ENCODE data around the gene SWSAP1.
"Not testable (repeated sequence)": the region's sequence is repeated elsewhere in the genome, so short reads cannot be mapped to it uniquely, and the experiment has no call there.

SWSAP1 gene

DNA sequence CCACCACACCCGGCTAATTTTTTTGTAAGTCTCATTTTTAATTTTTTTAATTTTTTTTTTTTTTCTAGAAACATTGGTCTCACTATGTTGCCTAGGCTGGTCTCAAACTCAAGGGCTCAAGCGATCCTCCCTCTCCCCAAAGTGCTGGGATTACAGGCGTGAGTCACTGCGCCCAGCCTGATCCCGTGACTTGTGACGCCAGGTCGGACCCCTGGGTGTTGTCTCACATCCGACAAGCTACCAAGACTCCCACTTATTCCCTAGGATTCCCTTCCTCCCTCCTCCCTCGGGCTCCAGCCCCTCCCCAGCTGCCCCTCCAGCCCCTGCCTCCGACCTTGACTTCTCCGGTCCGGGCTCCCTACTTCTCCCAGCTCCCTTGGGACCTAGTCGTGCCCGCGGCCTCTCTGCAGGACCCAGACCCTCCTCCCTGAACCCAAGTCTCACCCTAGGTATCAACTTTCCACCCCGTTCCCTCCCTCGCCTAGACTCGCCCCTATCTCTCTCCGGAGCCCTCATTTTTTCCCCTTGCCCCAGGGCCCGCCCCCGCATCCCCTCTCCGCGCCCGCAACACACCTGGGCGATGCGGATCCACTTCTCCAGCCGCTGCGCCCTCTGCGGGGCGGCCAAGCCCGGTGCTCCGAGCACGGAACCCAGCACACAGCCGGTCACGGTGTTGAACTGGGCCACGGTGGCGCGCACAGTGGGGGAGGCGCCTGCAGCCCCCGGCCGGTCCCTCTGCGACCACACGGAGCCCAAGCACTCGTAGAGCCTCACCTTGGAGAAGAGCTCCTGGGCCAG lies 31.6 kb downstream of the SWSAP1 start:
- TF ChIP-seq, protein P1, sequence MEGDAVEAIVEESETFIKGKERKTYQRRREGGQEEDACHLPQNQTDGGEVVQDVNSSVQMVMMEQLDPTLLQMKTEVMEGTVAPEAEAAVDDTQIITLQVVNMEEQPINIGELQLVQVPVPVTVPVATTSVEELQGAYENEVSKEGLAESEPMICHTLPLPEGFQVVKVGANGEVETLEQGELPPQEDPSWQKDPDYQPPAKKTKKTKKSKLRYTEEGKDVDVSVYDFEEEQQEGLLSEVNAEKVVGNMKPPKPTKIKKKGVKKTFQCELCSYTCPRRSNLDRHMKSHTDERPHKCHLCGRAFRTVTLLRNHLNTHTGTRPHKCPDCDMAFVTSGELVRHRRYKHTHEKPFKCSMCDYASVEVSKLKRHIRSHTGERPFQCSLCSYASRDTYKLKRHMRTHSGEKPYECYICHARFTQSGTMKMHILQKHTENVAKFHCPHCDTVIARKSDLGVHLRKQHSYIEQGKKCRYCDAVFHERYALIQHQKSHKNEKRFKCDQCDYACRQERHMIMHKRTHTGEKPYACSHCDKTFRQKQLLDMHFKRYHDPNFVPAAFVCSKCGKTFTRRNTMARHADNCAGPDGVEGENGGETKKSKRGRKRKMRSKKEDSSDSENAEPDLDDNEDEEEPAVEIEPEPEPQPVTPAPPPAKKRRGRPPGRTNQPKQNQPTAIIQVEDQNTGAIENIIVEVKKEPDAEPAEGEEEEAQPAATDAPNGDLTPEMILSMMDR (IDR thresholded peaks at IDR 0.05; ENCODE audit: insufficient read depth, low read length, poor library complexity, severe bottlenecking): peak; percentile 49
- no peak for DNase-seq (ENCODE audit: extremely low read depth, insufficient read length)
- H3K36me3 ChIP-seq (ENCODE audit: control insufficient read depth, insufficient read depth, low read length): no peaks in the 10 kb centered on the region
- no peak overlapping the region for H3K4me3 ChIP-seq (replicated peaks; ENCODE audit: low read depth, low read length)
- H3K27me3 ChIP-seq (replicated peaks; ENCODE audit: control insufficient read depth, insufficient read depth, low read length): no peaks in the 10 kb centered on the region; the same call in 1 of the 2 replicates

DNA sequence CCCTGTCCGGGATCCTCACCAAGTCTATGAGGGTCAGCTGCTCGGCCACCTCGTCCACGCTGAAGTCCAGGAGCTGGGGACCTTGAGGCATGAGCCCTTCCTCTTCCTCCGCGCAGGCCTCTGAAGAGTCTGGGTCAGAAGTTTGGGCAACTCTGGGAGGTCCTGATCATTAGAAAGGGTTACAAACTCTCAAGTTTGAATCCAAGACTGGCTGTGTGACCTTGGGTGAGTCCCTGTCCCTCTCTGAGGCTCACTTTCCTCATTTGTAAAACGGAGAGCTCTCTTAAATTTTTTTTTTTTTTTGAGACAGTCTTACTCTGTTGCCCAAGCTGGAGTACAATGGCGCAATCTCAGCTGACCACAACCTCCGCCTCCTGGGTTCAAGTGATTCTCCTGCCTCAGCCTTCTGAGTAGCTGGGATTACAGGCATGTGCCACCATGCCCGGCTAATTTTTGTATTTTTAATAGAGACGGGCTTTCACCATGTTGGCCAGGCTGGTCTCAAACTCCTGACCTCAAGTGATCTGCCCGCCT lies 32.3 kb downstream of the SWSAP1 start:
- H3K36me3 ChIP-seq (ENCODE audit: control insufficient read depth, insufficient read depth, low read length); H3K27me3 ChIP-seq (replicated peaks; ENCODE audit: control insufficient read depth, insufficient read depth, low read length); H3K4me3 ChIP-seq (replicated peaks; ENCODE audit: low read depth, low read length); DNase-seq (ENCODE audit: extremely low read depth, insufficient read length): not testable (repeated sequence)

DNA sequence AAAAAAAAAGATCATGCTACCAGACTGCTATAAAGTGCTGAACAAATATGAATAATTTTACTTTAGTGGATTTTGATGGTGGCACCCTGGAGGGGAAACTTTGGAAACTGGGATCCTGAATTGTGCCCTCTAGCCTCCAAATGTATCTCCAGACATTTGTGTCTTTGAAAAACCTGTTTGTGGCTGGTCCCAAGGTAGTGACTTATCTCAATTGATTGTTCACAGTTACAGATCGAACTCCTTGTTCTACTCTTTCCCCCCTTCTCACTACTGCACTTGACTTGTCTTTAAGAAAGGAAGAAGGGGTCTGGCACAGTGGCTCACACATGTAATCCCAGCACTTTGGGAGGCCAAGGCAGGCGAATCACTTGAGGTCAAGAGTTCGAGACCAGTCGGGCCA lies 34.1 kb downstream of the SWSAP1 start:
- DNase-seq (ENCODE audit: extremely low read depth, insufficient read length): no peak
- Histone ChIP-seq H3K4me3 (replicated peaks; ENCODE audit: low read depth, low read length) (no peak overlapping the region), H3K36me3 (ENCODE audit: control insufficient read depth, insufficient read depth, low read length) (no peaks in the 10 kb centered on the region), H3K27me3 (replicated peaks; ENCODE audit: control insufficient read depth, insufficient read depth, low read length) (no peaks in the 10 kb centered on the region; the same call in 1 of the 2 replicates)
- TF ChIP-seq, protein P1 (IDR thresholded peaks at IDR 0.05; ENCODE audit: insufficient read depth, low read length, poor library complexity, severe bottlenecking): no peak

DNA sequence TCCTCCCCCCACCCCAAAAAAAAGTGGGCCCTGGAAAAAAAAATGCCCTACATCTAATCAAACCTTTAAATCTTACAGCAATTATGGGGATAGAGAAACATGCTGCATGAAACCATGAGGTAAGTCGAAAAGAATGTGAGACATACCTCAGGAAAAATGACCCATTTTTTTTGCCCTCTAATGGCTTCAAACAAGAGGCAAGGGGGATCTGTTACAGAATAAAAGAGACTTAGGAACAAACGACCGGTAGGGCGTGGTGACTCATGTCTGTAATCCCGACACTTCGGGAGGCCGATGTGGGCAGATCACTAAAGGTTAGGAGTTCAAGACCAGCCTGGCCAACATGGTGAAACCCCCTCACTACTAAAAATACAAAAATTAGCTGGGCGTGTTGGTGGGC lies 36.2 kb downstream of the SWSAP1 start:
- TF ChIP-seq, protein P1 (IDR thresholded peaks at IDR 0.05; ENCODE audit: insufficient read depth, low read length, poor library complexity, severe bottlenecking): no peak
- Histone ChIP-seq H3K27me3 (replicated peaks; ENCODE audit: control insufficient read depth, insufficient read depth, low read length) (no peaks in the 10 kb centered on the region; the same call in 1 of the 2 replicates), H3K4me3 (replicated peaks; ENCODE audit: low read depth, low read length) (no peak overlapping the region), H3K36me3 (ENCODE audit: control insufficient read depth, insufficient read depth, low read length) (no peaks in the 10 kb centered on the region)
- DNase-seq (ENCODE audit: extremely low read depth, insufficient read length): no peak

DNA sequence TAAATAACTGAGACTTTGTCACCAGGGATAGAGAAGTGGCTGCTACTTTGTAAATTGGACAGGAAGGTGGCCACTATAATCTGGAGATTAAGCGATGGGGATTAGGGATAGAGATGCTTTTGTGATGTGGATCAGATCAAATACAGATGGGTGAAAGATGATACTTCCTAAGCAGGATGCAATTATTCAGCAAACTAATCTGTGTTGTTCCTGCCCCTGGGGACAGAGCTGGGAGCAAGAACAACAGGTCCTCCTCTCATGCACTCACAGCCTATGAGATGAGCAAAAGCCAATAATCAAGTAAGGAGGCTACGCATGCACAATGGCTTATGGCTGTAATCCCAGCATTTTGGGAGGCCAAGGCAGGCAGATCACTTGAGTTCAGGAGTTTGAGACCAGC lies 40.1 kb downstream of the SWSAP1 start:
- H3K27me3 ChIP-seq (replicated peaks; ENCODE audit: control insufficient read depth, insufficient read depth, low read length): no peaks in the 10 kb centered on the region; the same call in 1 of the 2 replicates
- TF ChIP-seq, protein P1 (IDR thresholded peaks at IDR 0.05; ENCODE audit: insufficient read depth, low read length, poor library complexity, severe bottlenecking): no peak
- H3K4me3 ChIP-seq (replicated peaks; ENCODE audit: low read depth, low read length): no peak overlapping the region
- no peak for DNase-seq (ENCODE audit: extremely low read depth, insufficient read length)
- no peaks in the 10 kb centered on the region for H3K36me3 ChIP-seq (ENCODE audit: control insufficient read depth, insufficient read depth, low read length)

DNA sequence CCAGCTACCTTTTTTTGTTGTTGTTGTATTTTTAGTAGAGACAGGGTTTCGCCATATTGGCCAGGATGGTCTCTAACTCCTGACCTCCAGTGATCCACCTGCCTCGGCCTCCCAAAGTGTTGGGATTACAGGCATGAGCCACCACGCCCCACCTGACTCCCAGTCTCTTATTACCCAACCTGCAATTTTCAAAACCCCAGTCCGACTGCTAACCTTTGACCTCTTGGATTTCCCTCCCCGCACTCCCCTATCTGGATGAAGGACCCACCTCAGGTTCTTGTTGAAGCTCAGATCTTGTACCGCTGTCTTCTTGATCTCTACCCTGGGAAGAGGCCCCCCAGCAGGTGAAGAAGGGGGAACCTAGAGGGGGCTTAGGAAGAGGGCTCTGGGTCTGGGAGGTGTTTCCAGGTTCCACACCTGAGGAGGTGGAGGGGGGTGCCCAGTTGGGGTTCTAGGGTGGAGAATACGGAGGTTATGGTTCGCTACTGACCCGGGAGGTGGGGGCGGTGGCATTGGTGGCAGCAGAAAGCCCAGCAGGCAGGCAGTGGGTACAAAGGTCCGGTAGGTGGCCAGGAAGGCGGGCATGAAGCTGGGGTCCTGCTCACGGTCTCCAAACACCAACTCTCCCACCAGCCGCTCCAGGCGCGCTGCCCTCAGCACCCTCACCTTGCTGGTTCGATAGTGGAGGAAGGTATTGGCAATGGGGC lies 42.0 kb downstream of the SWSAP1 start:
- peaks cover 2% of the 10 kb centered on the region; the same call in 1 of the 2 replicates for H3K27me3 ChIP-seq (replicated peaks; ENCODE audit: control insufficient read depth, insufficient read depth, low read length)
- H3K36me3 ChIP-seq (ENCODE audit: control insufficient read depth, insufficient read depth, low read length): no peaks in the 10 kb centered on the region
- no peak for DNase-seq (ENCODE audit: extremely low read depth, insufficient read length)
- TF ChIP-seq, protein P1 (IDR thresholded peaks at IDR 0.05; ENCODE audit: insufficient read depth, low read length, poor library complexity, severe bottlenecking): no peak
- H3K4me3 ChIP-seq (replicated peaks; ENCODE audit: low read depth, low read length): no peak overlapping the region
